Thoracic aorta (tissue), 2 donors: ENCODE results near the gene DOCK11. TPM values are rescaled to one million over a fixed set of nuclear protein-coding genes. Genes with fewer than 3 reads are reported as not detected.

Experiments used
- ATAC-seq: fragments of 150-250 bp; one replicate; pipeline ENCODE4 v1.8.0; 2017; ENCODE audit warnings: low read depth; ENCODE audit not compliant: insufficient number of reproducible peaks, low FRiP score
- DNase-seq: peaks from one replicate; pipeline ENCODE4 v3.0.0-alpha.2; 2020; ENCODE audit warnings: low spot score
- H3K27ac ChIP-seq, 2 donors: fragments of 200-600 bp; sonication (generic); 1 replicate in 1 of 2; 2 replicates in 1 of 2; pipeline ENCODE4 v1.5.1; 2016; ENCODE audit warnings: mild to moderate bottlenecking in 2 of 2, moderate library complexity in 2 of 2
- H3K27me3 ChIP-seq: fragments of 200-600 bp; sonication (generic); replicated peaks from 2 replicates; pipeline ENCODE4 v1.6.0; 2016; ENCODE audit warnings: mild to moderate bottlenecking; ENCODE audit not compliant: insufficient read depth
- H3K36me3 ChIP-seq: fragments of 200-600 bp; sonication (generic); one replicate; pipeline ENCODE4 v1.5.1; 2016
- H3K4me1 ChIP-seq, 2 donors: fragments of 200-600 bp; sonication (generic); 1 replicate in 1 of 2; 2 replicates in 1 of 2; pipeline versions ENCODE4 v1.5.1 to v1.6.0; 2016; ENCODE audit warnings: low read depth in 2 of 2, mild to moderate bottlenecking in 1 of 2; ENCODE audit not compliant: control insufficient read depth in 1 of 2
- H3K4me3 ChIP-seq: fragments of 200-600 bp; sonication (generic); 2 replicates; pipeline ENCODE4 v1.5.1; 2016; ENCODE audit warnings: mild to moderate bottlenecking
- H3K9me3 ChIP-seq: fragments of 200-600 bp; sonication (generic); 2 replicates; pipeline ENCODE4 v1.5.1; 2016
- total RNA-seq, 2 donors: library from RNA; depleted of rRNA; stranded (reverse); fragments of >200 nt; gene quantifications; one replicate each; pipeline versions ENCODE4 v1.1.0 to v1.2.3, GENCODE V29; 2016
- TF ChIP-seq, protein P1 (sequence below): fragments of 200-600 bp; sonication (generic); IDR thresholded peaks from one replicate; pipeline ENCODE4 v1.5.1; 2019; ENCODE audit warnings: antibody characterized with exemption

DOCK11 gene
- 10 to 100 TPM; 30.6 to 45.8 TPM for total RNA-seq

DNA sequence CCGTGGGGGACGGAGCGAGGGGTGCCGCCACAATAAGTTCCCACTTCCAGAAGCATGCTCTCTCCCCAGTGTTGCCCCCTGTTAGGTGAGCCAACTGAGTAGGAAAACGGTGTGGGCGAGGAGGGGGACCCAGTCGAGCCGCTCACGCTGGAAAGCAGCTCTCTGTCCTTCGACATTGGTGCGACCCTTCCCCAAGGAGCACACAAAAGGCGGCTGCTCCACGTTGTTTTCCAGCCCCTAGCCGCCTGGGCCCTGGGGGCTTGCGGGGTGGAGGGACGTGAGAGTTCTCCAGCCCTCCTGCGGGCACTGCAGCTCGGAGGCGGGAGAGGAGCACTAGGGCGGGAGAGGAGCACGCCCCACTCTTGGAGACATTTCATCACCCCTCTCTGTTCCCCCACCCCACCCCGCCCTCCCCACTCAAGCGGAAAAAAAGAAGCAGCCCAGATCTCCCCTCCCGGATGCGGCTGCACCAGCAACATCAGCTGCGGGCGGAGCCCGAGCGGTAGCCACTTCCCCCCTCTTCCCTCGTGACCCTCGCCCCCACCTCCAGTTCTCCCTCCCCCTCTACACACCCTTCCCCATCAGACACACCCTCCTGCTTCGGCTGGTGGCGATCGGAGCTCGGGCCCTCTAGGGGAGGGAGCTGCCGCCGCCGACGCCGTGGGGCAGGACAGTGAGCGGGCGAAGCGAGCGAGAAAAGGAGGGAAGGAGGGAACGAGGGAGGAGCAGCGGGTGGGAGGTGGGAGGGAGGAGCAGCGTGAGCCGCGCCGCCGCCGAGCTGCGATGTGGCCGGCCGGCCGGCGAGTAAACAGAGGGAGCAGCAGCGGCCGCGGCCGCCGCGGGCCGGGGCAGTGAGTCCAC, at the start of gene DOCK11:
Gene DOCK11, plus strand, starts transcription at position 755 of the 861 bp plus-strand sequence. CDS start 157 bp downstream, outside the sequence.
- ATAC-seq (peak; percentile 79), DNase-seq (peak; percentile 29)
- Histone ChIP-seq H3K27ac (peak within 1 kb of the TSS; percentile 81 to 87), H3K4me1 (peaks cover 0 to 9% of the 10 kb centered on the region in 2 donors), H3K27me3 (no peaks in the 10 kb centered on the region), H3K4me3 (peak within 1 kb of the TSS; percentile 85), H3K9me3 (no peaks in the 10 kb centered on the region), H3K36me3 (no peaks in the 10 kb centered on the region)
- TF ChIP-seq, protein P1, sequence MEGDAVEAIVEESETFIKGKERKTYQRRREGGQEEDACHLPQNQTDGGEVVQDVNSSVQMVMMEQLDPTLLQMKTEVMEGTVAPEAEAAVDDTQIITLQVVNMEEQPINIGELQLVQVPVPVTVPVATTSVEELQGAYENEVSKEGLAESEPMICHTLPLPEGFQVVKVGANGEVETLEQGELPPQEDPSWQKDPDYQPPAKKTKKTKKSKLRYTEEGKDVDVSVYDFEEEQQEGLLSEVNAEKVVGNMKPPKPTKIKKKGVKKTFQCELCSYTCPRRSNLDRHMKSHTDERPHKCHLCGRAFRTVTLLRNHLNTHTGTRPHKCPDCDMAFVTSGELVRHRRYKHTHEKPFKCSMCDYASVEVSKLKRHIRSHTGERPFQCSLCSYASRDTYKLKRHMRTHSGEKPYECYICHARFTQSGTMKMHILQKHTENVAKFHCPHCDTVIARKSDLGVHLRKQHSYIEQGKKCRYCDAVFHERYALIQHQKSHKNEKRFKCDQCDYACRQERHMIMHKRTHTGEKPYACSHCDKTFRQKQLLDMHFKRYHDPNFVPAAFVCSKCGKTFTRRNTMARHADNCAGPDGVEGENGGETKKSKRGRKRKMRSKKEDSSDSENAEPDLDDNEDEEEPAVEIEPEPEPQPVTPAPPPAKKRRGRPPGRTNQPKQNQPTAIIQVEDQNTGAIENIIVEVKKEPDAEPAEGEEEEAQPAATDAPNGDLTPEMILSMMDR, result no peak

DNA sequence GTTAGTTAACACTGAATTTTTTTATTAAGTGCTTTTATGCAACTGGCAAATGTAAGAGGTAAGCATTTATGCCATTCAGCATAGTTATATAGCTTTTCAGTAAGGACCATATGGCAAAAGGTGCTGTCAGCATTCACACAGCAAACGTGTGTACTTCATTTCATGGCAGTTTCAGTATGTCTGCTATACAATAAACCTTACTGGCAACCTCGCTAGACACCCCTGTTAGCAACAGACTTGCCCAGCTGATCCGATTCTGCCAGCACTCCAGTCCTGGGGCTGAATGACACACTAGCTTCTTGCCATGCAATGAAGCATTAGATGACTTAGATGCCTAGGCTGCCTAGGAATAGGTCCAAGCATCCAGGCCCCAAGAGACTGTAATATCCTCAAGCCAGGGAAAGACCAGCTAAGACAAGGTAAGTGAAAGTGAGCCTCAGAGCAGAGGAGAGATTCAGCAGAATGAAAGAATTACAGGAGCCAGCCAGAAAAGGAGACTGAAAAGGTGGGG, 47.3 kb upstream of the DOCK11 start:
- H3K27ac ChIP-seq, result no peak overlapping the region
- ATAC-seq, result no peak
- H3K4me1 ChIP-seq, result no peaks in the 10 kb centered on the region
- H3K27me3 ChIP-seq, result no peaks in the 10 kb centered on the region
- TF ChIP-seq, protein P1, result no peak
- H3K4me3 ChIP-seq, result no peak overlapping the region
- no peaks in the 10 kb centered on the region for H3K36me3 ChIP-seq
- no peak for DNase-seq
- H3K9me3 ChIP-seq, result no peaks in the 10 kb centered on the region

DNA sequence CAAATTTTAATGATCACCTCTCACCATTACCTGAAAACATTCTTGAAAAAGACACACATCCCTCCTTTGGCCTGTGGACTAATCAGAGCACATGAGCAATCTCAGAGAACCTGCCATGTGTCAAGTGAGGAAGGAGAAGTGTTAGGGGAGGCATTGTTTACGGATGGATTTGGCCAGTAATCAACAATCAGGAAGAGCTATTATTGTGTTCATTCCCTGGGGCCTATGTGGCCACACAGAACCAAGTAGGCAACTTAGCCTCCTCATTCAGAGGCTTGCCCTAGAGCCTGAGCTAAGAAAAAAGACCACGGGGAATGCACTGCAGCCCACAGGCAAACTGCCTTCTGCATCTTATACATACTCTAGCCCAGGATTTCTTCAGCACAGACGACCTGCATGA, 40.6 kb upstream of the DOCK11 start:
- DNase-seq (no peak), ATAC-seq (no peak)

DNA sequence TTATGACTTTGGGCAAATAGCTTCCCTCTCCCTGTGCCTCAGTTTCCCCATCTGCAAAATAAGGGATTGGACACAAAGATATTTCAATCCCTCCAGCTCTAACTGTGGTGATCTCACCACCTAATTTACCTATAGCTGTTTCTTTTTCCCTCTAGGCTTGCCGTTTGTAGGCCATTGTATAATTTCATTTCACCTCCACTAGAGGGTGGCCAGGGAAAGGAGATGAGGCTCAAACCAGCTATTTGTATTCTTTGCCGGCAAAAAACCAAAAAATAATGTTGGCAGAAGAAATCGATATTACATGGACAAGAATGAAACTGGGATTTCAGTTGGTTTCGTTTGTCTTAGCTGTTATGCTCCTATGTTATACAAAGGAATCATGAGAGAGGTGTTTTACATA, 36.1 kb upstream of the DOCK11 start:
- DNase-seq (no peak), ATAC-seq (no peak)
- no peaks in the 10 kb centered on the region for H3K27me3 ChIP-seq
- H3K27ac ChIP-seq, result no peak overlapping the region
- no peaks in the 10 kb centered on the region for H3K4me1 ChIP-seq
- peak overlapping the region; percentile 45 for H3K4me3 ChIP-seq
- H3K9me3 ChIP-seq, result no peaks in the 10 kb centered on the region
- TF ChIP-seq, protein P1, result peak; percentile 53
- H3K36me3 ChIP-seq, result no peaks in the 10 kb centered on the region

More for the DNA sequence above, 40.6 kb upstream of the DOCK11 start:
- no peak overlapping the region for H3K4me3 ChIP-seq
- no peaks in the 10 kb centered on the region for H3K36me3 ChIP-seq
- H3K4me1 ChIP-seq, result no peaks in the 10 kb centered on the region
- H3K27me3 ChIP-seq, result no peaks in the 10 kb centered on the region
- H3K27ac ChIP-seq, result no peak overlapping the region
- TF ChIP-seq, protein P1, result no peak
- H3K9me3 ChIP-seq, result no peaks in the 10 kb centered on the region

DNA sequence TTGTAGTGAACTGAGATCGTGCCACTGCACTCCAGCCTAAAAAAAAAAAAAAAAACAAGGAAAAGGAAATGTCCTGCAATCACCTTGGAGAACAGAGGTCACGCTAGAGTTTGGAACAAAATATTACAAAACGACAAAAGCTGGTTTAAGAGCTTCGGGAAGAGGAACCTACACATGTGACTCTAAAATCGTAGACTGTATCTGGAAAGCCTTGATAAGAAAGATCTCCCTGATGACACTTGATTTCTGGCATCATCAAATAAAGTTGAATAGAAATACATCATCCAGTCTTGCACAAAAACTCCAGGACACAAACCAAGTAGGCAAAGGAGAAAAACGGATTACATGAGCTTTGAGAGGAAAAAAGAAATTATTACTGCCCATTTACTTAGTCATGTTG, 31.1 kb upstream of the DOCK11 start:
- Histone ChIP-seq H3K27me3 (no peaks in the 10 kb centered on the region), H3K9me3 (no peaks in the 10 kb centered on the region), H3K4me1 (no peaks in the 10 kb centered on the region), H3K27ac (no peak overlapping the region), H3K4me3 (no peak overlapping the region), H3K36me3 (no peaks in the 10 kb centered on the region)
- DNase-seq (no peak), ATAC-seq (no peak)
- TF ChIP-seq, protein P1, result no peak
